DND-41 (cell line): ENCODE measurements around the gene FHOD1.

Experiments used
- CTCF ChIP-seq: IDR thresholded peaks from 2 replicates; pipeline ENCODE4 v1.5.1; 2012; ENCODE audit warnings: borderline replicate concordance, low read length, moderate library complexity, mild to moderate bottlenecking; ENCODE audit not compliant: poor library complexity, severe bottlenecking; ENCODE audit errors: extremely low read depth
- EZH2 ChIP-seq: IDR thresholded peaks from 3 replicates; pipeline ENCODE4 v1.6.1; 2012; ENCODE audit warnings: borderline replicate concordance, low read depth, mild to moderate bottlenecking, moderate library complexity, low read length, inconsistent platforms; ENCODE audit not compliant: severe bottlenecking

- TF ChIP-seq EZH2 = no peak
- no peak for TF ChIP-seq CTCF
Observed at GRCh38 chr16:67206129-67206837, 41.0 kb downstream of the FHOD1 start.
